Adrenal gland (tissue), 12 donors: ENCODE results near the gene PARVA. TPM values are rescaled to one million over a fixed set of nuclear protein-coding genes. Genes with fewer than 3 reads are reported as not detected.

Experiments
- DNase-seq, 7 donors: peaks; one replicate each; pipeline ENCODE4 v3.0.0-alpha.2; 2019 to 2020
- H3K27ac ChIP-seq, 5 donors: fragments of 200-600 bp; sonication (generic) in 4 of 5; 1 replicate in 3 of 5; 2 replicates in 2 of 5; pipeline versions ENCODE4 v1.5.1 to v1.8.0; 2016 to 2020; ENCODE audit warnings: mild to moderate bottlenecking in 1 of 5
- H3K27me3 ChIP-seq: fragments of 200-600 bp; 2 replicates; pipeline ENCODE4 v1.8.0; 2021
- H3K36me3 ChIP-seq, 2 donors: fragments of 200-600 bp; replicated peaks in 1 of 2; 1 replicate in 1 of 2; 2 replicates in 1 of 2; pipeline versions ENCODE4 v1.5.1 to v1.8.0; 2018 to 2022
- H3K4me1 ChIP-seq, 2 donors: fragments of 200-600 bp; replicated peaks in 1 of 2; 1 replicate in 1 of 2; 2 replicates in 1 of 2; pipeline versions ENCODE4 v1.5.1 to v1.8.0; 2018 to 2021
- H3K4me3 ChIP-seq, 4 donors: fragments of 200-600 bp; sonication (generic) in 3 of 4; one replicate each; pipeline ENCODE4 v1.5.1; 2016 to 2018
- H3K9me3 ChIP-seq, 3 donors: fragments of 200-600 bp; sonication (generic) in 1 of 3; replicated peaks in 1 of 3; 1 replicate in 2 of 3; 2 replicates in 1 of 3; pipeline versions ENCODE4 v1.5.1 to v1.8.0; 2016 to 2021
- CTCF ChIP-seq, 6 experiments: fragments of 450-650 bp in 4 of 6; fragments of 200-600 bp in 2 of 6; sonication (generic) in 1 of 6; IDR thresholded peaks; 1 replicate in 5 of 6; 2 replicates in 1 of 6; pipeline versions ENCODE4 v1.5.1 to v1.8.0; 2016 to 2021; ENCODE audit warnings: antibody characterized with exemption in 6 of 6, mild to moderate bottlenecking in 2 of 6, moderate library complexity in 1 of 6
- POLR2A ChIP-seq, 2 donors: fragments of 450-650 bp; IDR thresholded peaks; one replicate each; pipeline ENCODE4 v1.6.1; 2017; ENCODE audit warnings: antibody characterized with exemption in 2 of 2, mild to moderate bottlenecking in 2 of 2, moderate library complexity in 1 of 2
- WGBS, 4 donors: extraction: QIAGEN DNeasy Blood & Tissue Kit in 2 of 4; methylation state at CpG; one replicate each; pipeline versions ENCODE4 v1.1.5 to v1.1.7; 2013 to 2017; 5-methylcytosine and 5-hydroxymethylcytosine counted together
- intact Hi-C, 2 donors: fragments of 100-400 bp; cut with DNase I; formaldehyde crosslinking; loops; one replicate each; pipeline versions ENCODE4 v1.14.1 to v1.15.0; 2022 to 2023
- polyA plus RNA-seq, 3 donors: library from polyadenylated mRNA; stranded (reverse); fragments of 200-250 nt in 2 of 3; fragments of 350-450 nt in 1 of 3; fragmentation: Illumina TruSeq in 1 of 3; extraction: RNeasy Lipid Tissue Mini Kit (QIAGEN cat#74804) in 1 of 3; gene quantifications; one replicate each; pipeline ENCODE4 v1.2.3, GENCODE V29; 2013 to 2014
- total RNA-seq, 9 donors: library from RNA; depleted of rRNA in 4 of 9; stranded (reverse); fragments of >200 nt in 4 of 9; fragments of 120-200 nt in 1 of 9; fragmentation: NEBNext Ultra II Directional in 1 of 9; extraction: Animal tissue kit (Norgen Biotek cat#: 25700) in 1 of 9; gene quantifications; one replicate each; pipeline versions ENCODE4 v1.1.0 to v1.2.4, GENCODE V29; 2013 to 2023
- donor health status: healthy with polysubstance abuse.
- donor health status: Bipolar disorder and iron deficiency.
- donor health status: DM: yes; HTN: yes; CAD: no.
- donor health status: DM: no; HTN: no; CAD: no.
- donor health status: DM: no; HTN: no; CAD: no.
- donor health status: DM: yes; HTN: yes; CAD: no.

Gene PARVA
- total and polyA plus RNA-seq, 12 donors = 13.0 to 58.9 (median 31.4) TPM

- H3K4me1 ChIP-seq = peaks cover 0 to 30% of the 10 kb centered on the region in 2 donors
- H3K27ac ChIP-seq = no peak overlapping the region
- 96 to 99% (median 97%) methylated on average over 4 of the region's 4 CpGs for WGBS, 4 donors
- H3K4me3 ChIP-seq = no peak overlapping the region
- H3K36me3 ChIP-seq = no peaks in the 10 kb centered on the region
- no peaks in the 10 kb centered on the region for H3K9me3 ChIP-seq
- intact Hi-C loops = loop anchor here in 1 of 2 donors (10.0 kb wide), 1 partner anchor 479 kb away; no protein-coding TSS in a partner anchor
- H3K27me3 ChIP-seq = no peaks in the 10 kb centered on the region
- no peak for DNase-seq
- TF ChIP-seq CTCF (IDR thresholded peaks at IDR 0.05) (no peak), POLR2A (IDR thresholded peaks at IDR 0.05) (no peak)
Measured at GRCh38 chr11:12415342-12415966, 38.1 kb downstream of the PARVA start.

- 91 to 97% (median 93%) methylated on average over 6 of the region's 6 CpGs for WGBS, 4 donors
- no peak for DNase-seq
- intact Hi-C loops = loop anchor here in 1 of 2 donors (10.0 kb wide), 1 partner anchor 478 kb away; no protein-coding TSS in a partner anchor
- TF ChIP-seq CTCF (IDR thresholded peaks at IDR 0.05) (no peak), POLR2A (IDR thresholded peaks at IDR 0.05) (no peak)
- no peaks in the 10 kb centered on the region for H3K27me3 ChIP-seq
- no peak overlapping the region for H3K4me3 ChIP-seq
- no peak overlapping the region for H3K27ac ChIP-seq
- H3K9me3 ChIP-seq = no peaks in the 10 kb centered on the region
- H3K4me1 ChIP-seq = peaks cover 0 to 26% of the 10 kb centered on the region in 2 donors
- H3K36me3 ChIP-seq = no peaks in the 10 kb centered on the region
Measured at GRCh38 chr11:12416552-12416951, 39.2 kb downstream of the PARVA start.

GRCh38 chr11:12417691-12418611, 40.6 kb downstream of the PARVA start:
- Histone ChIP-seq H3K27me3 (no peaks in the 10 kb centered on the region), H3K27ac (peak overlapping the region in 1 of 5 donors; percentile 42), H3K36me3 (no peaks in the 10 kb centered on the region), H3K4me3 (no peak overlapping the region), H3K4me1 (peaks cover 0 to 12% of the 10 kb centered on the region in 2 donors), H3K9me3 (no peaks in the 10 kb centered on the region)
- DNase-seq = no peak
- no peak for TF ChIP-seq POLR2A (IDR thresholded peaks at IDR 0.05)
- TF ChIP-seq CTCF (IDR thresholded peaks at IDR 0.05) = no peak
- intact Hi-C loops = loop anchor here in 1 of 2 donors (10.0 kb wide), 1 partner anchor 477 kb away; no protein-coding TSS in a partner anchor
- 73 to 89% (median 79%) methylated on average over 7 to 11 of the region's 11 CpGs for WGBS, 4 donors

- WGBS, 4 donors = 91 to 97% (median 96%) methylated on average over 3 of the region's 3 CpGs
Measured at GRCh38 chr11:12420040-12420439, 42.7 kb downstream of the PARVA start.

More at GRCh38 chr11:12420040-12420439, 42.7 kb downstream of the PARVA start:
- H3K27ac ChIP-seq = no peak overlapping the region
- DNase-seq = no peak
- no peaks in the 10 kb centered on the region for H3K27me3 ChIP-seq
- no peak for TF ChIP-seq CTCF (IDR thresholded peaks at IDR 0.05)
- TF ChIP-seq POLR2A (IDR thresholded peaks at IDR 0.05) = no peak
- peaks cover 0 to 4% of the 10 kb centered on the region in 2 donors for H3K4me1 ChIP-seq
- no peaks in the 10 kb centered on the region for H3K36me3 ChIP-seq
- intact Hi-C loops = no loop called here
- H3K9me3 ChIP-seq = no peaks in the 10 kb centered on the region
- H3K4me3 ChIP-seq = no peak overlapping the region
